ENCODE measurements around the gene MSX2.

MSX2 gene

DNA sequence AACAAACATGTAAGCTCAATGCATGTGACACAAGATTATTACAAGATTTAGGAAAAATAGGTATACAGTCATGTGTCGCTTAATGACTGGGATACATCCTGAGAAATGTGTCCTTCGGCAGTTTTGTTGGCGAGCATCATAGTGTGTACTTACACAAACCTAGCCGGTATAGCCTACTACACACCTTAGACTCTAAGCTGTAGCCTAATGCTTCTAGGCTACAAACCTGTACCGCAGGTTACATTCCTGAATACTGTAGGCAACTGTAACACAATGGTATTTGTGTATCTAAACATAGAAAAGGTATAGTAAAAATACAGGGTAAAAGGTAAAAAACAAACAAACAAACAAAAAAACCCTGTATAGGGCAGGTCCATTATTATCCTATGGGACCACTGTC is 27.7 kb downstream of the MSX2 start:
- TF ChIP-seq, protein P1, sequence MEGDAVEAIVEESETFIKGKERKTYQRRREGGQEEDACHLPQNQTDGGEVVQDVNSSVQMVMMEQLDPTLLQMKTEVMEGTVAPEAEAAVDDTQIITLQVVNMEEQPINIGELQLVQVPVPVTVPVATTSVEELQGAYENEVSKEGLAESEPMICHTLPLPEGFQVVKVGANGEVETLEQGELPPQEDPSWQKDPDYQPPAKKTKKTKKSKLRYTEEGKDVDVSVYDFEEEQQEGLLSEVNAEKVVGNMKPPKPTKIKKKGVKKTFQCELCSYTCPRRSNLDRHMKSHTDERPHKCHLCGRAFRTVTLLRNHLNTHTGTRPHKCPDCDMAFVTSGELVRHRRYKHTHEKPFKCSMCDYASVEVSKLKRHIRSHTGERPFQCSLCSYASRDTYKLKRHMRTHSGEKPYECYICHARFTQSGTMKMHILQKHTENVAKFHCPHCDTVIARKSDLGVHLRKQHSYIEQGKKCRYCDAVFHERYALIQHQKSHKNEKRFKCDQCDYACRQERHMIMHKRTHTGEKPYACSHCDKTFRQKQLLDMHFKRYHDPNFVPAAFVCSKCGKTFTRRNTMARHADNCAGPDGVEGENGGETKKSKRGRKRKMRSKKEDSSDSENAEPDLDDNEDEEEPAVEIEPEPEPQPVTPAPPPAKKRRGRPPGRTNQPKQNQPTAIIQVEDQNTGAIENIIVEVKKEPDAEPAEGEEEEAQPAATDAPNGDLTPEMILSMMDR (IDR thresholded peaks at IDR 0.05) = no peak

DNA sequence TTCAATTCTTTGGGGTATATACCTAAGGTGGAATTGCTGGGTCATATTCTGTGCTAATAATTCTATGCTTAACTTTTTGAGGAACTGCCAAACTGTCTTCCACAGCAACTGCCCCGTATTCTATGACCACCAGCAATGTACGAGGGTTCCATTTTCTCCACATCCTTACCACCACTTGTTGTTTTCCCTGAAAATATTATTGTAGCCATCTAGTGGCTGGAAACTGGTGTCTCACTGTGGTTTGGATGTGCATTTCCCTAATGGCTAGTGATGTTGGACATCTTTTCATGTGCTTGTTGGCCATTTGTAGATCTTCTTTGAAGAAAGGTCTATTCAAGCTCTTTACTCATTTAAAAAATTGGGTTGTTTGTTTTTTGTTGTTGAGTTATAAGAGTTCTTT is 30.7 kb downstream of the MSX2 start:
- TF ChIP-seq, protein P1 (IDR thresholded peaks at IDR 0.05) = peak; percentile 18; the same call in 1 of the 2 replicates

DNA sequence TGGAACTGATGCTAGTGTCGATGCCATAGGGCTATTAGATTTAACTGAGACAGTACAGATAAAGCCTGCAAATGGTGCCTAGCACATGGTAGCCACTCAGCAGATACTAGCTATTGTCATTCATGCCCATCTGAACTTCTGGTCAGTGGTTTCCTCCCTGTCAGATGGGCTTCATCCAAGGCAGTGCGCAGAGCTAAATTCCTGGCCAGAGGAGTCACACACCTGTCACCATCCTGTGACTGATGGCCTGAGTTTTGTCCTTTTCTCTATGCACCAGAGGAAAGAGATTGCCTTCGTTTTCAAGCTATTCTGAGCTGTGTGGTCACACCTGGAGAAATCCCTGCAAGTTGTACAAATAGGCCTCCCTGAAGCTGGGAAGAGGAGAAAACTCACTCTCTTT is 34.7 kb downstream of the MSX2 start:
- TF ChIP-seq, protein P1 (IDR thresholded peaks at IDR 0.05) = no peak

- TF ChIP-seq, protein P1 (IDR thresholded peaks at IDR 0.05) = no peak
These were observed 36.3 kb downstream of the MSX2 start for GRCh38 chr5:174760721-174761120.

- TF ChIP-seq, protein P1 (IDR thresholded peaks at IDR 0.05) = no peak
These were observed 39.9 kb downstream of the MSX2 start for GRCh38 chr5:174764309-174764708.

DNA sequence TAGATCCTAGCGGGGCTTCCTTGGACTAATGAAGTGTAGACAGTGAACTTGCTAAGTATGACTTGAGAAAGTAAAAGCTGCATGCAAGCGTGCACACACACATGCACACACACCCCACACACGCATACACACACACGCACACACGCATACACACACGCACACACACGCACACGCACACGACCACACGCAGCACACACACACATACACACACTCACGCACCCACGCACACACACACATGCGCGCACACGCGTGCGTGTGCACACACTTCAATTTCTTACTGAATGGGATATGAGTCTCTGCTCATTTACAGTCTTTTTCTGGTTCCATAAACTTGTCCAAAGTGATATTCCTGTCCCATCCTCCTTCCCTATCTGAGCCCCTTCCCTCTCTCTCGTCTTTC is 41.2 kb downstream of the MSX2 start:
- TF ChIP-seq, protein P1 (IDR thresholded peaks at IDR 0.05) = no peak

DNA sequence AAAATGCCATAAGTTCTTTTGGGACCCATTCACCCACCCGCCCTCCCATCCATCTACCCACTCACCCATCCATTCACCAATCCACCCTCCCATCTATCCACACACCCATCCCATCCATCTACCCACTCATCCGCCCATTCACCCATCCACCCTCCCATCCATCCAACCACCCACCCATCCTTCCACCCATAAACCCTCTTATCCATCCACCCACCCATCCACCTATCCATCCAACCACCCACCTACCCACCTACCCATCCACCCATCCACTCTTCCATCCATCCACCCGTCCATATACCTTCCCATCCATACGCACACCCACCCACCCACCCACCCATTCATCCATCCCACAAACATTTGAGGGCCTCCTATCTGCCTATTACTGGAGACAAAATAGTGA is 43.3 kb downstream of the MSX2 start:
- TF ChIP-seq, protein P1 (IDR thresholded peaks at IDR 0.05) = no peak

DNA sequence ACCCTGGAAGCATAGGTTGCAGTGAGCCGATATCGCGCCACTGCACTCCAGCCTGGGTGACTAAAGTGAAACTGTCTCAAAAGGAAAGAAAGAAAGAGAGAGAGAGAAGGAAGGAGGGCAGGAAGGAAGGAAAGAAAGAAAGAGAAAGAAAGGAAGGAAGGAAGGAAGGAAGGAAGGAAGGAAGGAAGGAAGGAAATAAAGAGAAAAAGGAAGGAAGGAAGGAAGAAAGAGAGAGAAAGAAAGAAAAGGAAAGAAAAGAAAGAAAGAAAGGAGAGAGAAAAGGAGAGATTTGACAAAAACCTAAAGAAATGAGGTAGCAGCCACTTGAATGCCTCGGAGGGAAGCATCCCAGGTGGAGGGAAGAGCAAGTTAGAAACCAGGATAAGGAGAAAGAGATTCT is 44.6 kb downstream of the MSX2 start:
- TF ChIP-seq, protein P1 (IDR thresholded peaks at IDR 0.05) = no peak
